K562 (cell line): ENCODE measurements around the gene CDCA5. TPM values are rescaled to one million over a fixed set of nuclear protein-coding genes. Genes with fewer than 3 reads are reported as not detected.

ENCODE experiments used
- ATAC-seq: fragments of 200-7000 bp; cut with Tn5 transposase; 3 replicates; pipeline ENCODE4 v1.9.1; 2020; ENCODE audit warnings: moderate library complexity
- BruUV-seq: library from RNA; stranded (reverse); fragments of 400-500 nt; replicated peaks from 2 replicates; lab custom pipeline; 2021; lab: Mats Ljungman, UMichigan
- CTCF ChIA-PET: fragments of 300-600 bp; formaldehyde crosslinking; extraction: SDS; loops from one replicate; lab custom pipeline; 2021; ENCODE audit warnings: low intra/inter-chr PET ratio; lab: Yijun Ruan, JAX
- POLR2A ChIA-PET: fragments of 300-600, 350-650 bp; sonication (Branson Sonifier 250); formaldehyde crosslinking; extraction: SDS; loops from one replicate; lab custom pipeline; 2021; ENCODE audit warnings: antibody characterized with exemption, inconsistent platforms; lab: Yijun Ruan, JAX
- DNase-seq, 4 experiments: peaks; one replicate each; pipeline versions ENCODE4 v3.0.0 to v3.0.0-alpha.2; 2011 to 2018; ENCODE audit warnings: low spot score in 3 of 4, mixed read lengths in 3 of 4; ENCODE audit errors: extremely low read depth in 1 of 4
- FAIRE-seq: peaks from 2 replicates; lab custom pipeline; 2011; peaks lifted over from hg19 to GRCh38; lab: Jason Lieb, UNC
- H2AFZ ChIP-seq: 2 replicates; pipeline ENCODE4 v1.6.0; 2011; ENCODE audit warnings: low read depth, low read length, control low read depth, inconsistent platforms
- H3K27ac ChIP-seq: fragments of 200-600 bp; 3 replicates; pipeline ENCODE4 v1.8.0; 2011; ENCODE audit warnings: low read depth, mild to moderate bottlenecking, control low read depth, inconsistent platforms, low read length, moderate library complexity, mixed read lengths; ENCODE audit errors: extremely low read depth
- H3K27me3 ChIP-seq, 2 experiments: fragments of 300-600 bp in 1 of 2; 2 replicates in 1 of 2; 3 replicates in 1 of 2; pipeline versions ENCODE4 v1.6.0 to v1.8.0; 2011; ENCODE audit warnings: inconsistent platforms in 2 of 2, low read length in 2 of 2, mild to moderate bottlenecking in 1 of 2, mixed read lengths in 1 of 2, moderate library complexity in 1 of 2; ENCODE audit not compliant: control insufficient read depth in 2 of 2, insufficient read depth in 2 of 2
- H3K36me3 ChIP-seq: fragments of 300-600 bp; 3 replicates; pipeline ENCODE4 v1.8.0; 2011; ENCODE audit warnings: mild to moderate bottlenecking, low read length, inconsistent platforms; ENCODE audit not compliant: control insufficient read depth, insufficient read depth
- H3K4me1 ChIP-seq, 2 experiments: fragments of 200-600 bp in 1 of 2; replicated peaks in 1 of 2; 2 replicates in 1 of 2; 3 replicates in 1 of 2; pipeline versions ENCODE4 v1.5.1 to v1.8.0; 2011; ENCODE audit warnings: inconsistent platforms in 2 of 2, low read length in 2 of 2, mild to moderate bottlenecking in 1 of 2, mixed read lengths in 1 of 2, moderate library complexity in 1 of 2; ENCODE audit not compliant: control insufficient read depth in 2 of 2, insufficient read depth in 2 of 2
- H3K4me2 ChIP-seq: 2 replicates; pipeline ENCODE4 v1.6.1; 2011; ENCODE audit warnings: low read length, control low read depth, inconsistent platforms, mixed read lengths; ENCODE audit not compliant: insufficient read depth
- H3K4me3 ChIP-seq: fragments of 200-600 bp; sonication (generic), shearing (Covaris generic); 2 replicates; pipeline ENCODE4 v1.5.1; 2016; ENCODE audit warnings: control low read depth, inconsistent platforms
- H3K79me2 ChIP-seq: fragments of 200-600 bp; 3 replicates; pipeline ENCODE4 v1.8.0; 2011; ENCODE audit warnings: low read length, inconsistent platforms; ENCODE audit not compliant: control insufficient read depth, insufficient read depth
- H3K9ac ChIP-seq, 2 experiments: 2 replicates each; pipeline versions ENCODE4 v1.6.0 to v1.6.1; 2011; ENCODE audit warnings: low read depth in 2 of 2, low read length in 2 of 2, control low read depth in 1 of 2, inconsistent platforms in 1 of 2, mild to moderate bottlenecking in 1 of 2, mixed read lengths in 1 of 2; ENCODE audit not compliant: insufficient read depth in 1 of 2
- H3K9me1 ChIP-seq: one replicate; pipeline ENCODE4 v1.6.0; 2011; ENCODE audit warnings: inconsistent platforms, mild to moderate bottlenecking, low read length, moderate library complexity; ENCODE audit not compliant: control insufficient read depth, insufficient read depth
- H3K9me3 ChIP-seq: replicated peaks from 2 replicates; pipeline ENCODE4 v1.5.1; 2011; ENCODE audit warnings: low read depth, low read length, inconsistent platforms; ENCODE audit not compliant: control insufficient read depth, insufficient read depth
- H4K20me1 ChIP-seq: replicated peaks from 2 replicates; pipeline ENCODE4 v1.6.1; 2011; ENCODE audit warnings: low read length, inconsistent platforms, mixed read lengths; ENCODE audit not compliant: control insufficient read depth, insufficient read depth
- GTF2A2 ChIP-seq: IDR thresholded peaks from 2 replicates; pipeline ENCODE4 v1.6.1; 2016; ENCODE audit warnings: mild to moderate bottlenecking, missing genetic modification characterization, missing compliant biosample characterization
- NFIC ChIP-seq: fragments of 450-650 bp; IDR thresholded peaks from 2 replicates; pipeline ENCODE4 v1.6.1; 2017; ENCODE audit warnings: mild to moderate bottlenecking, inconsistent platforms
- RBM15 ChIP-seq: fragments of 200-400 bp; formaldehyde crosslinking; IDR thresholded peaks from 2 replicates; pipeline ENCODE4 v1.6.1; 2018; ENCODE audit warnings: mild to moderate bottlenecking, low read length, moderate library complexity; ENCODE audit not compliant: insufficient read depth
- RFX5 ChIP-seq: IDR thresholded peaks from 2 replicates; pipeline ENCODE4 v1.6.1; 2011; ENCODE audit warnings: low read depth, mild to moderate bottlenecking, improper control_type of control experiment, low read length
- SRF ChIP-seq, 2 experiments: fragments of 250-450, 450-650 bp in 1 of 2; sonication (Bioruptor Pico) in 1 of 2; sonication (generic) in 1 of 2; formaldehyde crosslinking; IDR thresholded peaks; 2 replicates each; pipeline versions ENCODE4 v1.5.0 to v1.5.1; 2020 to 2022; ENCODE audit warnings: mild to moderate bottlenecking in 1 of 2, missing genetic modification reagents in 1 of 2
- WGBS: fragments of 100-300 bp; shearing (Covaris generic); methylation state at CpG from one replicate; pipeline ENCODE4 v1.1.6; 2016; ENCODE audit warnings: low coverage, mixed read lengths; ENCODE audit not compliant: insufficient coverage; ENCODE audit errors: missing lambda C conversion rate; 5-methylcytosine and 5-hydroxymethylcytosine counted together
- in situ Hi-C: fragments of 300-500 bp; cut with MboI; formaldehyde crosslinking; loops from 4 replicates; pipeline ENCODE4 v1.15.0; 2018; ENCODE audit warnings: inconsistent platforms, mixed read lengths
- intact Hi-C: fragments of 100-400 bp; cut with micrococcal nuclease; formaldehyde crosslinking; loops from 2 replicates; pipeline ENCODE4 v1.14.2; 2022
- polyA plus RNA-seq, 8 experiments: library from polyadenylated mRNA; depleted of rRNA in 4 of 8; stranded (reverse) in 5 of 8; unstranded in 3 of 8; fragments of >200 nt; fragmentation: Nextera tagmentation in 2 of 8; fragmentation: Illumina TruSeq in 1 of 8; extraction: Ambion mirVana in 2 of 8; extraction: Trizol in 1 of 8; gene quantifications; 2 replicates each; pipeline versions ENCODE4 v1.2.1 to v1.2.3, GENCODE V29; 2011 to 2014; ENCODE audit warnings: inconsistent platforms in 1 of 8, missing spikeins in 1 of 8
- total RNA-seq, 7 experiments: library from RNA; depleted of rRNA in 6 of 7; stranded (reverse); fragments of >200 nt in 6 of 7; fragmentation: Illumina TruSeq in 2 of 7; extraction: Trizol in 2 of 7; gene quantifications; 2 replicates each; pipeline versions ENCODE4 v1.2.1 to v1.2.3, GENCODE V29; 2011 to 2021; ENCODE audit warnings: low replicate concordance in 1 of 7
- TF ChIP-seq, protein P1 (sequence below): sonication (generic); IDR thresholded peaks from 2 replicates; pipeline ENCODE4 v1.6.1; 2016
- TF ChIP-seq, protein P2 (sequence below): fragments of 450-650 bp; IDR thresholded peaks from 2 replicates; pipeline ENCODE4 v1.6.1; 2016; ENCODE audit warnings: low read depth, mild to moderate bottlenecking, moderate library complexity
- TF ChIP-seq, protein P3 (sequence below): sonication (generic); formaldehyde crosslinking; IDR thresholded peaks from 2 replicates; pipeline ENCODE4 v1.8.1; 2023; ENCODE audit warnings: mild to moderate bottlenecking, missing genetic modification reagents, moderate library complexity

Gene CDCA5
- total and polyA plus RNA-seq, 9 of the 15 experiments (the other 6 are each of a cell fraction or from before 2014, with no cell fraction given) = 18.9 to 94.3 (median 64.6) TPM

DNA sequence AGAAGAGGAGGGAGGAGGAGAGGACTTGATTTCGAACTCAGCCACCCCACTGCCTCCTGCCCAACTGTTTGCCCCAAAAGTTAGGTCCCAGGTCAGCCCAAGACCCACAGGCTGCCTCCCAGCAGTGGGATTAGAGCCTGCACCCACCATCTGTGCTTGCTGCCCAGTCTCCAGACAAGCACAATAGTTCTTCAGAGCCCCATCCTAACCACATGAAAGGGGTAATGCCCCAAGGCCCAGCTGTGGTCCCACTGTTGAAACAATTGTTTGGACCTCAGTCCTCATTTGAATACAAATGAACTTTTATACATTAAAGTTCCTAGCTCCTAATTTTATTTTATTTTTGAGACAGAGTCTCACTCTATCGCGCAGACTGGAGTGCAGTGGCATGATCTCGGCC lies 6.8 kb upstream of the CDCA5 start:
- H3K27me3 ChIP-seq = no peaks in the 10 kb centered on the region
- no peak overlapping the region for H3K4me3 ChIP-seq
- peaks cover 1% of the 10 kb centered on the region; the same call in 2 of the 3 replicates for H3K79me2 ChIP-seq
- in situ Hi-C loops = no loop called here
- H3K27ac ChIP-seq = no peak overlapping the region
- H3K36me3 ChIP-seq = peaks cover 35% of the 10 kb centered on the region
- DNase-seq (no peak), FAIRE-seq (no peak), ATAC-seq (no peak)
- 85% methylated on average over 4 of the region's 4 CpGs for WGBS
- TF ChIP-seq, protein P1, sequence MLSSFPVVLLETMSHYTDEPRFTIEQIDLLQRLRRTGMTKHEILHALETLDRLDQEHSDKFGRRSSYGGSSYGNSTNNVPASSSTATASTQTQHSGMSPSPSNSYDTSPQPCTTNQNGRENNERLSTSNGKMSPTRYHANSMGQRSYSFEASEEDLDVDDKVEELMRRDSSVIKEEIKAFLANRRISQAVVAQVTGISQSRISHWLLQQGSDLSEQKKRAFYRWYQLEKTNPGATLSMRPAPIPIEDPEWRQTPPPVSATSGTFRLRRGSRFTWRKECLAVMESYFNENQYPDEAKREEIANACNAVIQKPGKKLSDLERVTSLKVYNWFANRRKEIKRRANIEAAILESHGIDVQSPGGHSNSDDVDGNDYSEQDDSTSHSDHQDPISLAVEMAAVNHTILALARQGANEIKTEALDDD = no peak
- TF ChIP-seq, protein P2, sequence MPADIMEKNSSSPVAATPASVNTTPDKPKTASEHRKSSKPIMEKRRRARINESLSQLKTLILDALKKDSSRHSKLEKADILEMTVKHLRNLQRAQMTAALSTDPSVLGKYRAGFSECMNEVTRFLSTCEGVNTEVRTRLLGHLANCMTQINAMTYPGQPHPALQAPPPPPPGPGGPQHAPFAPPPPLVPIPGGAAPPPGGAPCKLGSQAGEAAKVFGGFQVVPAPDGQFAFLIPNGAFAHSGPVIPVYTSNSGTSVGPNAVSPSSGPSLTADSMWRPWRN = no peak
- TF ChIP-seq, protein P3, sequence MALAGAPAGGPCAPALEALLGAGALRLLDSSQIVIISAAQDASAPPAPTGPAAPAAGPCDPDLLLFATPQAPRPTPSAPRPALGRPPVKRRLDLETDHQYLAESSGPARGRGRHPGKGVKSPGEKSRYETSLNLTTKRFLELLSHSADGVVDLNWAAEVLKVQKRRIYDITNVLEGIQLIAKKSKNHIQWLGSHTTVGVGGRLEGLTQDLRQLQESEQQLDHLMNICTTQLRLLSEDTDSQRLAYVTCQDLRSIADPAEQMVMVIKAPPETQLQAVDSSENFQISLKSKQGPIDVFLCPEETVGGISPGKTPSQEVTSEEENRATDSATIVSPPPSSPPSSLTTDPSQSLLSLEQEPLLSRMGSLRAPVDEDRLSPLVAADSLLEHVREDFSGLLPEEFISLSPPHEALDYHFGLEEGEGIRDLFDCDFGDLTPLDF (CRISPR knock-in tag) = no peak
- TF ChIP-seq RFX5 = no peak
- TF ChIP-seq NFIC = no peak
- no peak for TF ChIP-seq GTF2A2 (tag)
- TF ChIP-seq SRF (CRISPR knock-in tag; IDR thresholded peaks at IDR 0.05) = no peak
- no peak for TF ChIP-seq RBM15
- H4K20me1 ChIP-seq = no peaks in the 10 kb centered on the region
- H3K9me3 ChIP-seq = no peaks in the 10 kb centered on the region
- H3K9me1 ChIP-seq = no peaks in the 10 kb centered on the region
- ChIA-PET CTCF (no interaction called here), POLR2A (interaction anchor here (0.8 to 1.6 kb wide), 6 partner anchors 14 to 408 kb away, joined by 3 to 6 read pairs (median 3); partner anchors contain the start of gene MALAT1)
- peaks cover 2 to 10% of the 10 kb centered on the region in 2 experiments; a peak in 3 of 5 replicates for H3K4me1 ChIP-seq
- intact Hi-C loops = no loop called here
- H3K4me2 ChIP-seq = no peak overlapping the region
- peak overlapping the region in 1 of 2 experiments; percentile 59; a peak in 1 of 4 replicates for H3K9ac ChIP-seq
- no TSS peak for BruUV-seq
- H2AFZ ChIP-seq = no peak overlapping the region
